ENCODE measurements around the gene WASL. TPM values are rescaled to one million over a fixed set of nuclear protein-coding genes. Genes with fewer than 3 reads are reported as not detected.
"Not testable (repeated sequence)": the region's sequence is repeated elsewhere in the genome, so short reads cannot be mapped to it uniquely, and the experiment has no call there.

WASL gene
- total RNA-seq, result 24.1 to 35.5 TPM (median 34.2 TPM) in 3 replicates
- long read RNA-seq, full-length matches to known transcripts, result 11 of 19 reads
- long read RNA-seq, partial matches to known transcripts, result 4 of 19 reads
- long read RNA-seq, other reads (novel, unspliced or antisense), result 4 of 19 reads

DNA sequence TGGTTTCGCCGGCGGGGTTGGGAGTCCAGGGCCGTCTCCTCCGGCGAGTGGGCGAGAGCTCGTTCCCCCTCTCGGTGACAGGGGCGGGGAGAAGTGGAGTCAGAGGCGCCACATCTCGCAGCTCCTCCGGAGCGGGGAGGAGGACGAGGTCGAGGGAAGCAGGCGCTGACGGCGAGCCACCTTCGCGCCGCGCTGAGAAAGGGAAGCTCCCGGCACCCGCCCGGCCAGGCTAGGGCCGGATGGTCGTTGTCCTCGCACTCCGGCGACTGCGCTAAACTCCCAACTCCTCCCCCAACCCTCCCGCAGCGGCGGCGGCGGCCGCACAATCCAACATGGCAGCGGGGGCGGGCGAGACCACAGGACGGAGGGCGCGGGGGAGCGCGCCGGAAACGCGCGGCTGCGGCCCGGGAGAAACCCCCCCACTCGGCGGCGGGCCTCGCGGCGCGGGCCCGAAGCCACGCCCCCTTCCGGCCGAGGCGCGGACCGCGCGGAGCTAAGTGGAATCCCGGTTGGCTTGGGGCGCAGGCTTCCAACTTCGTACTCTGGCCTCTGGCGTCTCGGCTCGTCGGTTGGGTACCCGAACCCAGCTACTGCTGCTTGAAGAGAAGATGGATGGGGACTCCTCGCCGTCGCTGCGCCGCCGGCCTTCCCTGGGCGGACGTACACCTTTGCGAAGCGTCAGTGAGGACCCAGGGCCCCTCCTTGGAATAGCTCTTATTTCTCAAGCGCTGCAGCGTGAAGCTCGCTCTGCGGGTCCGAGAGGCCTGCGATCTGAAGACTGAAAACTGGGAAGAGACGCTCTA lies at the start of gene WASL:
Gene WASL (minus strand): TSS at position 270 of the 803 bp plus-strand sequence. CDS start 269 bp downstream, at position 1.
- H3K4me3 Mint-ChIP-seq (ENCODE audit: unreplicated experiment), result peak within 1 kb of the TSS; percentile 98
- peak within 1 kb of the TSS; percentile 99 for H3K27ac Mint-ChIP-seq (ENCODE audit: unreplicated experiment)
- H3K36me3 Mint-ChIP-seq (ENCODE audit: low read depth), result no peaks in the 10 kb centered on the region
- TF ChIP-seq, protein P1, sequence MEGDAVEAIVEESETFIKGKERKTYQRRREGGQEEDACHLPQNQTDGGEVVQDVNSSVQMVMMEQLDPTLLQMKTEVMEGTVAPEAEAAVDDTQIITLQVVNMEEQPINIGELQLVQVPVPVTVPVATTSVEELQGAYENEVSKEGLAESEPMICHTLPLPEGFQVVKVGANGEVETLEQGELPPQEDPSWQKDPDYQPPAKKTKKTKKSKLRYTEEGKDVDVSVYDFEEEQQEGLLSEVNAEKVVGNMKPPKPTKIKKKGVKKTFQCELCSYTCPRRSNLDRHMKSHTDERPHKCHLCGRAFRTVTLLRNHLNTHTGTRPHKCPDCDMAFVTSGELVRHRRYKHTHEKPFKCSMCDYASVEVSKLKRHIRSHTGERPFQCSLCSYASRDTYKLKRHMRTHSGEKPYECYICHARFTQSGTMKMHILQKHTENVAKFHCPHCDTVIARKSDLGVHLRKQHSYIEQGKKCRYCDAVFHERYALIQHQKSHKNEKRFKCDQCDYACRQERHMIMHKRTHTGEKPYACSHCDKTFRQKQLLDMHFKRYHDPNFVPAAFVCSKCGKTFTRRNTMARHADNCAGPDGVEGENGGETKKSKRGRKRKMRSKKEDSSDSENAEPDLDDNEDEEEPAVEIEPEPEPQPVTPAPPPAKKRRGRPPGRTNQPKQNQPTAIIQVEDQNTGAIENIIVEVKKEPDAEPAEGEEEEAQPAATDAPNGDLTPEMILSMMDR (IDR thresholded peaks at IDR 0.05), result no peak
- H3K4me1 Mint-ChIP-seq (ENCODE audit: low read depth), result peaks cover 62% of the 10 kb centered on the region
- DNase-seq (ENCODE audit: low spot score), result peak; percentile 95
- H3K9me3 Mint-ChIP-seq (ENCODE audit: low read depth), result no peaks in the 10 kb centered on the region
- no peaks in the 10 kb centered on the region for H3K27me3 Mint-ChIP-seq (ENCODE audit: low read depth)

DNA sequence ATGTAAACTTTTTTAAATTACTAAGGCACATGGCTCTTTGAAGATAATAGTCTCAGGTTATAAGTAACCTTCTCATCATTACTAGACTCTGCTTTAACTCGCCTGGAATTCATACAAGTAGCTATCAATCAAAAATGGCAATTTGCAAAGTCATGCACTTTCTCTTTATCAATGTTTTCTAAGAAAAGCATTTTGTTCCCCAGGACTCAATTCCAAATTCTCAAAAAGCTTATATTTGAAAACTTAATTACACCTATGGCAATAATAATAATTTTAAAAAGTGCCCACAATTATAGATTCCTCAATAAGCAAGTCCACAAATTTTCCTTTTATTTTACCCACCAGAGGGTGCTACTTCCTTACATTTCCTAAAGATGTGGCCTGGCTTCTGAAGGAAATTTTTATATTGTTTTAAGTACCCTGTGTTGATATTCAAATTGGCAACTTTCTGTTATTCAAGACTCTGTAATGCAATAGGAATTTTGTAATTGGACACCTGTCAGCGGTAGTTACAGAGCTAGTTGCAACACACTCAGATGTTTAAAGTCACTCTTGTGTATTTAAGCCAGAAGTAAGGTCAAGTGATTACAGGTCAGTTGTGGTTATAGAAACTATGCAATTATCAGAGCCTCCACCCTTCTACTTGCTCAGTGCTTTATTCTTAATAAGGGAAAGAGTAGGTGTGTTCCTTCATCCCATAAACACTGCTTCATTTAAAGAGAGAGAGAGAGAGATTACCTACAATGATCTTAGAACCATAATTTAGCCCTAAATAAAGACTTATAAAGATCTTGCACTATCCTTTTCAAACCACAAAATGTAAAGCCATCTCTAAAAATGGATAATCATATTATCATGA lies 49.1 kb upstream of the WASL start:
- Mint-ChIP-seq H3K27ac (ENCODE audit: unreplicated experiment) (no peak overlapping the region), H3K4me1 (ENCODE audit: low read depth) (peaks cover 10% of the 10 kb centered on the region), H3K9me3 (ENCODE audit: low read depth) (no peaks in the 10 kb centered on the region), H3K36me3 (ENCODE audit: low read depth) (no peaks in the 10 kb centered on the region), H3K27me3 (ENCODE audit: low read depth) (peaks cover 6% of the 10 kb centered on the region), H3K4me3 (ENCODE audit: unreplicated experiment) (no peak overlapping the region)
- TF ChIP-seq, protein P1 (IDR thresholded peaks at IDR 0.05), result peak; percentile 95
- DNase-seq (ENCODE audit: low spot score), result no peak

DNA sequence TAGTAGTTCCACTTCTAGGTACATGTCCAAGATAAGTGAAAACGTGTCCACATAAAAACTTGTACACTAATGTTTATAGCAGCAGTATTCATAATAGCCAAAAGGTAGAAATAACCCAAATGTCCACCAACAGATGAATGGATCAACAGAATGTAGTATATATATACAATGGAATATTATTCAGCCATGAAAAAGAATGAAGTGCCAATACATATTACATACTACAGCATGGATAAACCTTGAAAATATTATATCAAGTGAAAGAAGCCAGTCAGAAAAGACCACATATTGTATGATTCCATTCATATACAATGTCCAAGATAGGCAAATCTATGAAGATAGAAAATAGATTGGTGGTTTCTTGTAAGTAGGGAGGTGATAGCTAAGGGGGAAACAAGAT lies 47.8 kb upstream of the WASL start:
- TF ChIP-seq, protein P1 (IDR thresholded peaks at IDR 0.05), result no peak
- H3K4me3 Mint-ChIP-seq (ENCODE audit: unreplicated experiment), result no peak overlapping the region
- no peaks in the 10 kb centered on the region for H3K9me3 Mint-ChIP-seq (ENCODE audit: low read depth)
- H3K4me1 Mint-ChIP-seq (ENCODE audit: low read depth), result peaks cover 10% of the 10 kb centered on the region
- no peak for DNase-seq (ENCODE audit: low spot score)
- peaks cover 14% of the 10 kb centered on the region for H3K27me3 Mint-ChIP-seq (ENCODE audit: low read depth)
- H3K36me3 Mint-ChIP-seq (ENCODE audit: low read depth), result no peaks in the 10 kb centered on the region
- no peak overlapping the region for H3K27ac Mint-ChIP-seq (ENCODE audit: unreplicated experiment)

DNA sequence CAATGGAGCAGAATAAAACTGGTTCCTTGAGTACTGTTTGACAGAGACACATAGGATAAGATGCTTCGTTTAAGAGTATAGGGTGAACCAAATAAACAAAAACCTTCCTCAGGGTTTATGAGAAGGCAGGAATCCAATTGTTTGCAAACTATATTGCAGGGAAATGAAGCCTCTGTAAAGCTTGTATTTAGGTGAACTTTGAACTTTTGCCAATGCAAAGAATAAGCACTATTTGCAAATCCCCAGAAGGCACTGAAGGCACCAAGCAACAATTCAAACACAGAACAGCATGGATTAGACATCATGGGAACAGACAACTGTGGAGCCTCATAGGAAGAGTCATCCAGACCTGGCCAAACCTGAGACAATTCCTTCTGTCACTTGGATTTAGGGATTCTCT lies 47.1 kb upstream of the WASL start:
- no peak for DNase-seq (ENCODE audit: low spot score)
- Mint-ChIP-seq H3K4me1 (ENCODE audit: low read depth) (peaks cover 10% of the 10 kb centered on the region), H3K36me3 (ENCODE audit: low read depth) (no peaks in the 10 kb centered on the region), H3K27me3 (ENCODE audit: low read depth) (peaks cover 14% of the 10 kb centered on the region), H3K9me3 (ENCODE audit: low read depth) (no peaks in the 10 kb centered on the region), H3K27ac (ENCODE audit: unreplicated experiment) (no peak overlapping the region), H3K4me3 (ENCODE audit: unreplicated experiment) (no peak overlapping the region)
- TF ChIP-seq, protein P1 (IDR thresholded peaks at IDR 0.05), result no peak

DNA sequence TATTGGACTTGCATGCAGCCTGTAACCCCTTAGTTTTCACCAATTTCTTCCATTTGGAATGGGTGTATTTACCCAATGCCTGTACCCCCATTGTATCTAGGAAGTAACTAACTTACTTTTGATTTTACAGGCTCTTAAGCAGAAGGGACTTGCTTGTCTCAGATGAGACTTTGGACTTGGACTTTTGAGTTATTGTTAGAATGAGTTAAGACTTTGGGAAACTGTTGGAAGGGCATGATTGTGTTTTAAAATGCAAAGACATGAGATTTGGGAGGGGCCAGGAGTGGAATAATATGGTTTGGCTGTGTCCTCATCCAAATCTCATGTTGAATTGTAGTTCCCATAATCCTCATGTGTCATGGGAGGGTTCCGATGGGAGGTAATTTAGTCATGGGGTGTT lies 46.3 kb upstream of the WASL start:
- H3K36me3 Mint-ChIP-seq (ENCODE audit: low read depth); H3K4me3 Mint-ChIP-seq (ENCODE audit: unreplicated experiment); H3K9me3 Mint-ChIP-seq (ENCODE audit: low read depth); H3K27ac Mint-ChIP-seq (ENCODE audit: unreplicated experiment); DNase-seq (ENCODE audit: low spot score): not testable (repeated sequence)
- Mint-ChIP-seq H3K4me1 (ENCODE audit: low read depth) (peaks cover 10% of the 10 kb centered on the region), H3K27me3 (ENCODE audit: low read depth) (peaks cover 14% of the 10 kb centered on the region)
